Activated T-cell treated with anti-CD3 and anti-CD28 coated beads for 48 hours (primary cell): ENCODE results near the gene SPP2.

Experiments used
- DNase-seq: peaks from one replicate; pipeline ENCODE4 v3.0.0-alpha.2; 2020; ENCODE audit warnings: low read depth

SPP2 gene

GRCh38 chr2:234092344-234092743 is 41.8 kb downstream of the SPP2 start:
- no peak for DNase-seq

GRCh38 chr2:234095301-234095700 is 44.8 kb downstream of the SPP2 start:
- no peak for DNase-seq

GRCh38 chr2:234096164-234096563 is 45.7 kb downstream of the SPP2 start:
- DNase-seq: no peak

DNA sequence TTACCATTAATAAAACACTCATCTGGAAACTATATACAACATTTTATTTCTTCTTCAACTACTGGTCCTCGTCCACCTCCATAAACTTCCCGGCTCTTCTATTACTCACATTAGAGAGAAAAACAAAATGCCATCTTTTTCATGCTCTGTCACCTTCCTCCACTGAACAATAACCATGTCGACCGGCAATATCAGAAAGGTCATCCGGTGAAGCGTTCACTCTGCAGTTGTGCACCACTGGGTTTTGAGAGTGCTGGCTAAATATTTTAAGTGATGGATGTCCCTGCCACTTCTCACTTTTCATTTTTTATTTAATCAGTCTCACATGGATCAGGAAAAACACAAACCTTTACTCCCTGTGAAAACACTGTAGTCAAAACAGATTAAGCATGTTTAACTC is 48.2 kb downstream of the SPP2 start:
- DNase-seq: no peak

GRCh38 chr2:234099266-234099665 is 48.8 kb downstream of the SPP2 start:
- no peak for DNase-seq

GRCh38 chr2:234100686-234101085 is 50.2 kb downstream of the SPP2 start:
- DNase-seq: no peak

DNA sequence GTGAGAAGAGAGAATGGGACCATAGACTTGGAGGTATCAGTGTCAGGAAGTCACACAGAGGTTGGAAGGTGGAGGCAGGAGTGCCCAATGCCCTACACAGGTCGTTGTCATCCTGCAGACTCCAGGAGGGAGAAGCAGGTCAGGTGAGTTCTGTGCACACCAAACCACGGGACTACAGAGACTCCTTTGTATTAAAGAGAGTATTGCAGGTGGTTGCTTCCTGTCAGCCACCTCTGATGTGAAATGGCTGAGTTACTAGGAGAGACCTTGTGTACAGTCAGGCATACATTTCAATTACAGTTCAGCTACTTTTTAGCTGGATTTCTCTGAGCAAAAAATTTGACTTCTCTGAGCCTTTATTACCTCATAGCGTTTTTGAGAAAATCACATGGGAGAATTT is 51.6 kb downstream of the SPP2 start:
- DNase-seq: no peak

DNA sequence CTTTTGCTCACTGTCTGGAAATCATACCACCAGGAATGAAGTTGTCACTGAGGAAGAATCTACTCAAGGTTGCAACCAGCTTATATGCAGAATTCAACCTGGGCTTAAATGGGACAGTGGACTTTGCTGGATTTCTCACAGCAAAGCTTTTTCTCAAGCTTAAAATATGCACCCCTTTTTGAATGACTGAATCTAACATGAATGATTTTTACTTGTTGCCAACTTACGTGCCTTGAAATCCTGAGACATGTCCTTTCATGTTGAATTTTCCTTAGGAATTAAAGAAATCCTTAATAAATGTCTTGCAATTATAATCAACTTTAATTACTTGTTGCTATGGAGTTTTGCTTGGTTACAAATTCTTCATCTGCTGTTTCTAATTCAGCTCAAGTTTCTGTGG is 57.4 kb downstream of the SPP2 start:
- DNase-seq: no peak

DNA sequence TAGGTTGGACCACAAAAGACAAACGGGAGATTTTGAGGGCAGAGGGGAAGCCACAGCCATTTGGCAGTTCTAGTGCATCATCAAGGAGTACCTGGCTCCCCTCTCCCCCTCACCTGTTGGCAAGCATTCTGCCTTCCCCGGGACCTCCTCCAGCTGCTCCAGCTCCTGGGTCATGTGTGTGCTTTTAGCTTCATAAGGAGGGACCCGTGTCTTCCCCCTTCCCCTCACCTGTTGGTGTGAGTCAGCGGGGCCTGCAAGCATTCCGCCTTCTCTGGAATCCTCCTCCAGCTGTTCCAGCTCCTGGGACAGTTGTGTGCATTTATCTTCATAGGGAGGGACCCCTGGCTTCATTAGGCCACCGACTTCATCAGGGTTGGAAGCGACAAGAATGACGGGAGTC is 58.8 kb downstream of the SPP2 start:
- DNase-seq: no peak

- no peak for DNase-seq
Measured at GRCh38 chr2:234110219-234110618, 59.7 kb downstream of the SPP2 start.

DNA sequence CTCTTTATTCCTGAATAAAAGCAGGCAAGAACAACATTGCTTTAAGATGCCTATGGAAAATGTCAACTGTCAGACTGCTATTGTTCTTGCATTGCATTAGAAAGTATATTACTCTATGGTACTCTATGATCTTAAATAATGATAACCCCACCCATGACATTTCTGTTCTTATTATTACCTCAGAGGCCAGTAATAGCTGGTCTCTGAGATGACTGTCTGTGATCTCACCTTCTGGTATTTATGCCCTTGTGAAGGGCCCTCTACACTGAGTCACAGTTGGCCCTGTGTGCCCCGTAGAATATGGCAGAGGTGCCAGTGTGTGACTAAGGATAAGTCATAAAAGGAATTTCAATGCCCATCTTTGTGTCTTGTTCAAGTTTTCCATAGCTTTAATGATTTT is 61.0 kb downstream of the SPP2 start:
- no peak for DNase-seq

DNA sequence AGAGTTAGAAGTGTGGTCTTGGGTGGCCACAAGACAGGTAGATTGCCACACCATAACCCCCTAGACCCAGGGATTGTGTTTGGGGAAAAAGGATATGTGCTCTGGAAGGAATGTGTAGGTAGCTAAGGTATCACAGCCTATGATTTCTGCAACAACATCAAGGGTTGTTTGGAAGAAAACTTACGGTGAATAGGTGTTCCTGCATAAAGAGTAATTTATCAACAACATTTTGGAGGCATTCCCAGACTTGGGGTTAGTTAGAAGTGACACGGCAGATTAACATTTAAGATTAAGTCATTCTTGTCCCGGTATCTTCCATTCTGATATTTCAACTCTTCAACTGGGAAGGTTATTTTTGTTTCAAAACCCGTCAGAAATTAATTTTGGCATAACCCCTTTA is 65.5 kb downstream of the SPP2 start:
- DNase-seq: no peak

- DNase-seq: no peak
Measured at GRCh38 chr2:234121999-234122398, 71.5 kb downstream of the SPP2 start.

- no peak for DNase-seq
Measured at GRCh38 chr2:234125451-234126145, 75.1 kb downstream of the SPP2 start.

- no peak for DNase-seq
Measured at GRCh38 chr2:234126146-234126470, 75.6 kb downstream of the SPP2 start.
